CD4-positive, alpha-beta T cell treated with Interleukin-15 for 4 hours (primary cell): ENCODE results near the gene DMGDH.
A peak's percentile ranks its signal among the peaks of the same experiment; 100 is the strongest.

Experiments
- DNase-seq: peaks from one replicate; pipeline ENCODE4 v3.0.0-alpha.2; 2020; ENCODE audit warnings: low spot score

DMGDH gene

DNA sequence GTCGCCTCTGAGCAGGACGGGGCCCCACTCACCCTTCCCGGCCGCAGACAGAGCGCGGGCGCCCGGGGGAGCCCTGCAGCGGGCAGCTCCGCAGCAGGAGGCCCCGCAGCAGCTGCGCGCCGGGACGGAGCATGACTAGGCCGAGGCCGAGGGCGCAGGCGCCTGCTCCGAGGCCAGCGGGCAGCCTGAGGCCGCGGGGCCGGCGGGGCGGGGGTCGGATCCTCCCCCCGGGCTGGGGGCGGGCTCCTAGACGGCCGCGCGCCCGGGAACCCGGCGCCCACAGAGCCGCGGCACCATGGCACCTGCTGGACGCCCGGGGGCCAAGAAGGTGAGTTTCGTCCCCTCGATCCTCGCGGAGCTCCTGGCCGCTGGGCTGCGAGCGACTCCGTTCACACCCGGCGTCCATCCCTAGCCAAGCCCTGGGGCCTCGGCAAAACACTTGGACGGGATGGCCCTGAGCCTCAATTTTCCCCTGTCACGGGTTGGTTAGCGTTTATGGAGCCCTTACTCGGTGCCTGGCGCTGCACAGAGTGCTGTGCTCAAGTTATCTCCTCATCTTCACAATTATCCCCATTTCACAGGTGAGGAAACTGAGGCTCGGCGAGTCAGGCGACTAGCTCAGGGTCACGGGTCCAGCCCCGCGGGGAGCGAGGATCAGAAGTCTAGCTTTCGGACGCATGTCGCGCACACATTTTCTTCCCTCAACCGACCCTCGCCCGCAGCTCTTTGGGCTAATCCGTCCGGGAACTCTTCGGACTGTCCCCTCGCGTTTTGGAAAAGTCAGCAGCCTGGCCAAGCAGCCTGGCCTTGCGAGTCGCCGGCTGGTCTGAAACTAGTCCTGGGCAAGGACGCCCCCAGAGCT lies at the start of gene DMGDH, which contains the start of gene BHMT2:
DMGDH (minus strand) TSS at position 187 of the 862 bp plus-strand sequence; CDS start at position 133, 54 bp downstream.
BHMT2 (plus strand) TSS at position 280 of the 862 bp plus-strand sequence; CDS start at position 296, 16 bp downstream.
- DNase-seq, result no peak

GRCh38 chr5:79112703-79113058 lies 43.2 kb upstream of the DMGDH start:
- no peak for DNase-seq

DNA sequence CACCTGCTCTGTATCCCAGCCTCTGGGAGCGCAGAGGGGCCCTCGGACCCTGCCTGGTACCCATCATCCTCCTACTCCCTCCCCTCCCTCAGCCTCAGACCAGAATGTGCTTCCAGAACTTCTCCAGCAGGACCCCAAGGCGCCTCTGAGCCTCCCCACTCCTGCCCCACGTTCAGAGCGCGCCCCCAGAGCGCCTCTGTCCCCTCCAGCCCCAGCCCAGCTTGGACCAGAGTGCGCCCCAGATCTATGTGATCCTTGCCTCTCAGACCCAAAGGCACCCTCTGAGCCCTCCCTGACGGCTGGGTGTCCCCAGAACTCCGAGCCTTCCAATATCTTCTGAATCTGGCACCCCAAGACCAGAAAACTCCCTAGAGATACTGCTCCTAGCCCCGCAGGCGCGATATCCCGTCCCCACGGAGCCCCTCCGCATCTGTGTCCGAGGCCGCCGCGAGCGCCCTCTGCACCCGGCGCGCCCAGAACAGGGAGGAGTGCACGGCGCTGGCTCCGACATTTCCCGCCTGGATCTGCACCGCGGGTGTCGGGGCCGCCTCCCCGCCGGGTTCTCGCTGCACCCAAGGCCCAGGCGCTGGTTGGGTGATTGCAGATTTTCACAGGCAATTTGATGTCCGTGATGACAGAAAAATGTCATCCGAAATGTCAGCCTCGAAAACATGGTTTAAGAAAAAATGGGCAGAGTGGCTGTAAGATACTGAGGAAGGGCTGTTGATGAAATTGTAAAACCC lies 42.7 kb upstream of the DMGDH start:
- DNase-seq, result no peak

- DNase-seq, result no peak
Observed at GRCh38 chr5:79111387-79111959, 42.0 kb upstream of the DMGDH start, which contains the start of gene BHMT. Gene BHMT (plus strand): TSS chr5:79111809. CDS start chr5:79111886, 77 bp downstream.

- DNase-seq, result peak; percentile 21
Observed at GRCh38 chr5:79109527-79110492, 40.3 kb upstream of the DMGDH start.

DNA sequence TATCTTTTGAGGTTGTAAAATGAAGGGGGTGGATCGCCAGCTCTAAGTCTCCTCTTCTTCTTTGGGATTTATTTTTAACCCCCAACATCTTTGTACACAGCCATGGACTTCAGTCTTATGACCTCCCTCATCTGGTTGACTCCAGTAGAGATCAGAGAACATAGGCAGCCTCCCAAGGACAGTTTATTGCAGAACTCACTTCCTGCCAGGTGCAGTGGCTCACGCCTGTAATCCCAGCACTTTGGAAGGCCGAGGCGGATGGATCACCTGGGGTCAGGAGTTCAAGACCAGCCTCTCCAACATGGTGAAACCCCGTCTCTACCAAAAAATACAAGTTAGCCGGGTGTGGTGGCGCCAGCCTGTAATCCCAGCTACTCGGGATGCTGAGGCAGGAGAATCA lies 39.3 kb upstream of the DMGDH start:
- no peak for DNase-seq

DNA sequence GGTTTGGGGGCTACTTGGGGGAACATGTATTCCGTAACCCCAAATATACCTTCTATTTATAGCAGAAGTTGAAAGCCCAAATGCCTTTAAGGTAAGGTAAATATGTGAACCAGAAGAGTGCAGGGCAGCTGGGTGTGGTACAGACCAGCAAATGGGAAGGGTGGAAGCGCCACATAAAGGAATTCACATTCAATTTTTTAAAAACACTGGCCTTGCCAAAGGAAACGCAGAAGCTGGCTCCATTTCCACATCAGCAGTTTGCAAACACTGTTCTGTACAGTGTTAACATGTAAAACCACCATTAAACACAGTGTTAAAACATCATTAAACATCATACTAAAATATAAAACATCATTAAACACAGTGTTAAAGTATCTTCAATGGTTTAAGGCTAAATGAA lies 38.6 kb upstream of the DMGDH start:
- DNase-seq, result no peak

GRCh38 chr5:79107020-79107796 lies 37.7 kb upstream of the DMGDH start:
- no peak for DNase-seq

GRCh38 chr5:79105868-79106267 lies 36.4 kb upstream of the DMGDH start:
- DNase-seq, result no peak

DNA sequence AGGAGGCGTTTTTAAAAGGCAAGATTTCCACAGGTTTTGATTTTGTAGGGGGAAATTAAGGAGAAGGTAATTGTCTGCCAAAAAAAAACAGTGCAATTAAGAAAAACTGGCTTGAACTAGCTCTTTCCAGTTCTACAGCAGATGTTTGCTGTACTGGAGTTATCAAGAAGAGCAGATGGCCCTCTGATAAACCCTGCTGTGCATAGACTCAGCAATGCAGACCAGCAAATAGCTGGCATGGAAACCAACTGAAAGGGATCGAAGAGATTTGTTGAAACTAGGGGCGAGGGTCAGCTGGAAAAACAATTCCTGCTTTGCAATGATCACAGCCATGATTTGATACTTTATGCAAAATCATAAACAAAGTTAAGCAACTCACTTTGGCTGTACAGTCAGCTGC lies 24.3 kb upstream of the DMGDH start:
- no peak for DNase-seq

DNA sequence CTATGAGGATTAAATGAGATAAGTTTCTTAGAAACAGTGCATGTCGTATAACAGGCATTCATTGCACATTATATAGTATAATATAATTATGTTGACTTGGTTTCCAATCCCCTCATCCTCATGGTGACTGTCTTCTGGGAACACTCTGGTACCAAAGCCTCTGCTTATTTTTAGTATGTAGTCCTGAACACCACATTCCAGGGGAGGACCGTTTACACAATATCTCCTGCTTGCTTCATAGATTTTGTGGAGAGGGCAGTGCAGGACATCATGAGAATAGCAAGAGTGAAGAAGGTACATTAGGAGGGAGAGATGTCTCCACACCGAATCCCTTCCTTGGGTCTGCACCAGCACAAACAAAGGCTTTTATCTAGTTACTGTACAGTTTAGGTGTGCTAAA lies 21.6 kb upstream of the DMGDH start:
- no peak for DNase-seq

GRCh38 chr5:79088507-79088906 lies 19.0 kb upstream of the DMGDH start:
- DNase-seq, result no peak

GRCh38 chr5:79086116-79086515 lies 16.6 kb upstream of the DMGDH start:
- DNase-seq, result no peak

DNA sequence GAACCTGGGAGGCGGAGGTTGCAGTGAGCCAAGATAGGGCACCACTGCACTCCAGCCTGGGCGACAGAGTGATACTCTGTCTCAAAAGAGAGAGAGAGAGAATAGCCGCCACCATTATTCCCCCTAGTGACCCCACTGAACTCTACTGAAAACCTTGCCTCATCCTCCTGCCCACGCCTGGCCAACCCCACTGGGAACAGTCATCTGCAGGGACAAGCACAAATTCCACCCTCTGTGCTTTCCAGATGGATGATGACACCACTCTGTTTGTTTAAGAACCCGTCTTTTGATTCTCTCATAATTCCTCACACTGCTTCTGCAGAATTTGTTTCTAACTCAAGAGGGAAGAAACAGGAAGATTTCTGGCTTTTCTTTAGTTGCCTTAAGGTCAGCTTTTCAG lies 12.3 kb upstream of the DMGDH start:
- no peak for DNase-seq

DNA sequence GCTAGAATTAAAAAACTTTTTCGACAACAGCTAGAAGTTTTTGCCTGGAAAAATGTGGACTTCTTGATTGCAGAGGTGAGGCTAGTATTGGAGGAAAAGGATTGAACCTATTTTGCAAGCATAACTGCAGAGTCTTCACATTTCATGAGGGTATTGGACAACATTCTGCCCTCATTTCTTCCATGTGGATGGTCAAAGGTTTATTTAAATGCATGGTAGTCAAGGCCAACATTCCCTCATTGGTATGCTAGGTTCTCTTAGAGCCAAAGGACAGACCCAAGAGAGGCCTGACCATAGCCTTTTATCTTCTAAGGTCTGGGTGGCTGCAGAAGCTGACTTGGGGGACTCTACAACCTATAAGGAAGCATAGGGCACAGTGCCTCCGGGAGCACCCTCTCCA lies 11.3 kb upstream of the DMGDH start:
- DNase-seq, result no peak

- DNase-seq, result no peak
Observed at GRCh38 chr5:79077680-79078365, 8.3 kb upstream of the DMGDH start.

GRCh38 chr5:79076819-79077218 lies 7.3 kb upstream of the DMGDH start:
- DNase-seq, result no peak

DNA sequence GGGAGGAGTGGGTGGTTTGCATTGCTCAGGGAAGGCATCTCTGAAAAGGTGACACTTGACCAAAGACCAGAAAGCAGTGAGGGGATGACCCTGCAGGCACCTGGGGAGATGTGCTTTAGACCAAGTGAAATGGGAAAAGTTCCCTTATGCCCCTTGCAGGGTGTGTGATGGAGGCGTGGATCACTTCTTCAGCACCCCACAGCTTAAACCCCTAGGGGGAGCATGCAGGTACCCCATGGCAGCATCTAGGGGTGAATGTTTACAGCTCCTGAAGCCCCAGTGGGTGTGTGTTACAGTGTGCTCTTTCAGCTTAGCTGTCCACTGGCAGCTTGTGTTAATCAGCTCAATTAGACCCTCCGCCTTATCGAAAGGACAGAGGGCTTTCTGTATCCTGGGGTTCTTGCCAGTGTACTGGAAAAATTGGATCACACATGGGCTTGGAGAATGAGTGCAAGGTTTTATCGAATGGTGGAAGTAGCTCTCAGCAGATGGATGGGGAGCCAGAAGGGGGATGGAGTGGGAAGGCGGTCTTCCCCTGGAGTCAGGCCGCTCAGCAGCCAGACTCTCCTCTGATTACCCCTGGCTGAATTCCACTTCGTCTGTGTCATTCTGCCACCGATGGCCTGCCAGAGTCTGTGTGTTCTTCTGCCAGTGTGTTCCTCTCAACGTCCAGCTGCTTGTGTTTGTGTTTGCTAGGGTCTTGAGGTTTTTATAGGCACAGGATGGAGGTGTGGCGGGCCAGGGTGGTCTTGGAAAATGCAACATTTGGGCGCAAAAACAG lies 6.4 kb upstream of the DMGDH start:
- no peak for DNase-seq

- no peak for DNase-seq
Observed at GRCh38 chr5:79074641-79075040, 5.2 kb upstream of the DMGDH start.

DNA sequence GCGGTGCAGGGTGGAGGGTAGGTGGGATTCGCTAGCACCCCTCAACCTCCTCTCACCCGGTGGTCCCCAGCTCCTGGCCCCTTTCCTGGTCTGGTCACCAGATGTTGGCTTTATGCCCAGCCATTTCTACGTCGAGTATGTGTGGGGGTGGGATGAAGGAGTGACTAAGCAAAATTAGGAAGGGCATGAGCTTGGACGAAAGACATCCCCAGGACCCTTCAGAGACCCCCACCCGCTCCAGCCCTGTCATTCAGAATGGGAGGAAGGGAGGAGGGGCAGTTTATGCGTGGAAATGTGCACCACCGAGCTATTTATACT lies 835 bp upstream of the DMGDH start:
- no peak for DNase-seq
